MM.1S (cell line): ENCODE data around the gene CCDC154.

ENCODE experiments used
- DNase-seq: peaks from one replicate; pipeline ENCODE4 v3.0.0-alpha.2; 2015
- H2AFZ ChIP-seq: fragments of 300-600 bp; sonication (generic); 2 replicates; pipeline ENCODE4 v1.6.0; 2016; ENCODE audit warnings: antibody characterized with exemption, low read length
- H3F3A ChIP-seq: fragments of 300-600 bp; sonication (generic); 2 replicates; pipeline ENCODE4 v1.6.1; 2016; ENCODE audit warnings: mild to moderate bottlenecking, antibody characterized with exemption, low read length, moderate library complexity, mixed read lengths; ENCODE audit not compliant: insufficient read depth
- H3K27ac ChIP-seq: fragments of 300-600 bp; sonication (generic); 2 replicates; pipeline ENCODE4 v1.5.1; 2016; ENCODE audit warnings: mild to moderate bottlenecking, low read length
- H3K27me3 ChIP-seq: fragments of 300-600 bp; sonication (generic); replicated peaks from 2 replicates; pipeline ENCODE4 v1.6.0; 2016; ENCODE audit warnings: low read length; ENCODE audit not compliant: insufficient read depth
- H3K36me3 ChIP-seq: fragments of 300-600 bp; sonication (generic); replicated peaks from 2 replicates; pipeline ENCODE4 v1.6.1; 2016; ENCODE audit warnings: mild to moderate bottlenecking, low read length, mixed read lengths; ENCODE audit not compliant: insufficient read depth
- H3K4me1 ChIP-seq: fragments of 300-600 bp; sonication (generic); 2 replicates; pipeline ENCODE4 v1.6.1; 2016; ENCODE audit warnings: low read length, mixed read lengths
- H3K4me2 ChIP-seq: fragments of 300-600 bp; sonication (generic); 2 replicates; pipeline ENCODE4 v1.6.0; 2016; ENCODE audit warnings: low read depth, low read length
- H3K4me3 ChIP-seq: fragments of 300-600 bp; sonication (generic); 2 replicates; pipeline ENCODE4 v1.5.1; 2016; ENCODE audit warnings: low read length, mixed read lengths
- H3K79me2 ChIP-seq: fragments of 300-600 bp; sonication (generic); 2 replicates; pipeline ENCODE4 v1.6.1; 2016; ENCODE audit warnings: mixed run types, low read length, mixed read lengths
- H3K9ac ChIP-seq: fragments of 300-600 bp; sonication (generic); 2 replicates; pipeline ENCODE4 v1.6.1; 2016; ENCODE audit warnings: low read length, mixed read lengths
- H3K9me2 ChIP-seq: fragments of 300-600 bp; sonication (generic); replicated peaks from 2 replicates; pipeline ENCODE4 v1.6.1; 2016; ENCODE audit warnings: mild to moderate bottlenecking, low read length, mixed read lengths; ENCODE audit not compliant: insufficient read depth
- H3K9me3 ChIP-seq: fragments of 300-600 bp; sonication (generic); replicated peaks from 2 replicates; pipeline ENCODE4 v1.6.1; 2016; ENCODE audit warnings: mild to moderate bottlenecking, low read length, mixed read lengths; ENCODE audit not compliant: insufficient read depth
- H4K20me1 ChIP-seq: fragments of 300-600 bp; sonication (generic); 2 replicates; pipeline ENCODE4 v1.6.1; 2016; ENCODE audit warnings: mild to moderate bottlenecking, low read length, moderate library complexity, mixed read lengths; ENCODE audit not compliant: insufficient read depth
- EZH2 ChIP-seq: fragments of 300-600 bp; sonication (generic); optimal IDR thresholded peaks from 2 replicates; pipeline ENCODE3; 2017; ENCODE audit warnings: low read depth, mild to moderate bottlenecking, antibody characterized with exemption, low read length, mixed read lengths
- EZH2phosphoT487 ChIP-seq: fragments of 300-600 bp; sonication (generic); IDR thresholded peaks from 2 replicates; pipeline ENCODE4 v1.6.1; 2018; ENCODE audit warnings: antibody characterized with exemption, low read length
- TF ChIP-seq, protein P1 (sequence below): fragments of 300-600 bp; sonication (generic); IDR thresholded peaks from 2 replicates; pipeline ENCODE4 v1.5.1; 2016; ENCODE audit warnings: antibody characterized with exemption, low read length, mixed read lengths

Gene CCDC154

DNA sequence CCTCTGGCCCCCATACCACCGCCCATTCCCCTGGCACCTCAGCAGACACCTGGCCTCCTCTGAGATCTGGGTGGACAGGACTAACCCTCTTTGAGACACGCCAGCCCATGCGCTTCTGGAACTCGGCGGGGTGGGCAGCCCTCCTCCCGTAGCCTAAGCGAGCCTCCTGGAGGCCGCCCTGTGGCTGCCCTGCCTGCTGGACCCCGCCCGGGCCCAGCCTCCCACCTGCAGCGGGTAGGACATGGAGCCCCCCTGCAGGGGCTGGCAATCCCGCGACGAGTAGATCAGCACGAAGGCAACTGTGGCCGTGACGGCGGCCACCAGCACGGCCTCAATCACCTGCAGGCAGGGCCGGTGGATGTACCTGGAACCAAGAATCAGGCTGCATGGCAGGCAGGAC is 8.2 kb upstream of the CCDC154 start:
- no peak for TF ChIP-seq EZH2phosphoT487
- TF ChIP-seq, protein P1, sequence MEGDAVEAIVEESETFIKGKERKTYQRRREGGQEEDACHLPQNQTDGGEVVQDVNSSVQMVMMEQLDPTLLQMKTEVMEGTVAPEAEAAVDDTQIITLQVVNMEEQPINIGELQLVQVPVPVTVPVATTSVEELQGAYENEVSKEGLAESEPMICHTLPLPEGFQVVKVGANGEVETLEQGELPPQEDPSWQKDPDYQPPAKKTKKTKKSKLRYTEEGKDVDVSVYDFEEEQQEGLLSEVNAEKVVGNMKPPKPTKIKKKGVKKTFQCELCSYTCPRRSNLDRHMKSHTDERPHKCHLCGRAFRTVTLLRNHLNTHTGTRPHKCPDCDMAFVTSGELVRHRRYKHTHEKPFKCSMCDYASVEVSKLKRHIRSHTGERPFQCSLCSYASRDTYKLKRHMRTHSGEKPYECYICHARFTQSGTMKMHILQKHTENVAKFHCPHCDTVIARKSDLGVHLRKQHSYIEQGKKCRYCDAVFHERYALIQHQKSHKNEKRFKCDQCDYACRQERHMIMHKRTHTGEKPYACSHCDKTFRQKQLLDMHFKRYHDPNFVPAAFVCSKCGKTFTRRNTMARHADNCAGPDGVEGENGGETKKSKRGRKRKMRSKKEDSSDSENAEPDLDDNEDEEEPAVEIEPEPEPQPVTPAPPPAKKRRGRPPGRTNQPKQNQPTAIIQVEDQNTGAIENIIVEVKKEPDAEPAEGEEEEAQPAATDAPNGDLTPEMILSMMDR: no peak
- TF ChIP-seq EZH2: no peak
- no peaks in the 10 kb centered on the region for H3K27me3 ChIP-seq

DNA sequence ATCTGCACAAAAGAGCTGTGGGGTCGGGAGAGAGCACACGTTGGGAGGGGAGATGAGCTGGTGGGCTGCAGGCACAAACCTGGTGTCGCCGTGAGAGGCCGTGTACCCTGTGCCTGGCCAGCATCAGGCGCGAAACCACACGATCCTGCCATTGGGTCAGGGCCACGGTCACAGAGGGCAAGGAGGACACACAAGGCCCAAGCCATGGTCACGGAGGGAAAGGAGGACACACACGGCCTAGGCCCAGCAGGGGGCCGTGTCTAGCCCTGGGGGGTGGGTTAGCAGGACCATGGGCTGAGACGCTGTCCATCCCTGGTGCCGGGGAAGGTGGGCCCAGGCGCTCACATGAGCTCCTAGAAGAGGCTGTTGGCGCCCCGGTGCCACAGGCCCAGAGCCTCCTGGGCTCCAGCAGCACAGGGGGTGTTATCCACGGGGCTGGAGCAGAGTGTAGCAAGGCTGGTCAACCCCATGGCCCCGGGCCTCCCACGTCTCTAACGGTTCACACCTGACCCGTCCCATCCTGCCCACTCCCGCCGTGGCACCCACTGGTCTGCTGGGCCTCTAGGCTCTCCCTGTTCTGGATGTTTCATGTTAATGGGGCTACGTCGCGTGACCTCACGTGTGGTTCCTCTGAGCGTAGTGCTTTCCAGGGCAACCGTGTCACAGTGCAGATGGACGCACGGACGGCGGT is 7.5 kb upstream of the CCDC154 start:
- Histone ChIP-seq H3K79me2 (no peaks in the 10 kb centered on the region), H3K4me1 (no peaks in the 10 kb centered on the region), H3K36me3 (no peaks in the 10 kb centered on the region), H3K9me2 (no peaks in the 10 kb centered on the region), H3F3A (no peaks in the 10 kb centered on the region), H2AFZ (no peak overlapping the region), H3K9ac (no peak overlapping the region), H3K27me3 (no peaks in the 10 kb centered on the region), H3K4me3 (no peak overlapping the region), H4K20me1 (no peaks in the 10 kb centered on the region), H3K27ac (no peak overlapping the region), H3K9me3 (no peaks in the 10 kb centered on the region), H3K4me2 (no peak overlapping the region)
- no peak for DNase-seq
- TF ChIP-seq, protein P1: no peak
- no peak for TF ChIP-seq EZH2
- no peak for TF ChIP-seq EZH2phosphoT487

More for the DNA sequence above, 8.2 kb upstream of the CCDC154 start:
- Histone ChIP-seq H3K4me2 (no peak overlapping the region), H3K79me2 (no peaks in the 10 kb centered on the region), H4K20me1 (no peaks in the 10 kb centered on the region), H3K27ac (no peak overlapping the region), H2AFZ (no peak overlapping the region), H3K4me3 (no peak overlapping the region), H3K9me3 (no peaks in the 10 kb centered on the region), H3K4me1 (no peaks in the 10 kb centered on the region), H3K36me3 (no peaks in the 10 kb centered on the region), H3K9me2 (no peaks in the 10 kb centered on the region), H3F3A (no peaks in the 10 kb centered on the region), H3K9ac (no peak overlapping the region)
- DNase-seq: no peak

DNA sequence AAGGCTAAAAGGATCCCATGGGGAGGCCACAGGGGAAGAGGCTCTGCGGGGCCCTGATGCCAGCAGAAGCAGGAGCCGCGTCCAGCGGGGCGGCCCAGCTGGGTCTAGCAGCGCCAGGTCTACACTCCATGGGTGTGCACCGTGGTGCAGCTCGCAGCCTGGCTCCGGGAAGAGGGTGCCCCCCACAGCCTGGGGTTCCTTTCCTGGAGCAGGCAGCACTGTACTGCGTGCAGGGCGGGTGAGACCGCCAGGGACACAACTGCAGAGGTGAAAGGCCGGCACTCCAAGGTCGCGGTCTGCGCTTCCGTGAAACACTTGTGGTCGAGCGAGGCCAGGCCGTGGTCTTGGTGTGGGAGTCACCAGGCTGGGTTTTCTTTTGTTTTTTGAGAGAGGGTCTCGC is 6.5 kb upstream of the CCDC154 start:
- no peak overlapping the region for H3K9ac ChIP-seq

More for the DNA sequence above, 6.5 kb upstream of the CCDC154 start:
- H2AFZ ChIP-seq: no peak overlapping the region
- H3K79me2 ChIP-seq: no peaks in the 10 kb centered on the region
- no peak overlapping the region for H3K4me2 ChIP-seq
- no peak for TF ChIP-seq EZH2phosphoT487
- TF ChIP-seq EZH2: no peak
- TF ChIP-seq, protein P1: no peak
- H3K4me3 ChIP-seq: no peak overlapping the region
- DNase-seq: no peak
- no peaks in the 10 kb centered on the region for H3K27me3 ChIP-seq
- H3K27ac ChIP-seq: no peak overlapping the region
- no peaks in the 10 kb centered on the region for H3K4me1 ChIP-seq
- no peaks in the 10 kb centered on the region for H4K20me1 ChIP-seq
- no peaks in the 10 kb centered on the region for H3F3A ChIP-seq
- no peaks in the 10 kb centered on the region for H3K36me3 ChIP-seq
- H3K9me3 ChIP-seq: no peaks in the 10 kb centered on the region
- H3K9me2 ChIP-seq: no peaks in the 10 kb centered on the region
